Endothelial cell of umbilical vein (primary cell): ENCODE measurements around the gene PKD1L1. TPM values are rescaled to one million over a fixed set of nuclear protein-coding genes. Genes with fewer than 3 reads are reported as not detected.

Experiments used
- BruUV-seq: library from RNA; stranded (reverse); fragments of 400-500 nt; replicated peaks from 2 replicates; lab custom pipeline; 2021; lab: Mats Ljungman, UMichigan
- CTCF ChIA-PET: fragments of 300-600, 350-600 bp; sonication (Branson Sonifier 250); formaldehyde crosslinking; loops from one replicate; lab custom pipeline; 2021; ENCODE audit warnings: antibody characterized with exemption, inconsistent platforms; lab: Charles Lee
- POLR2A ChIA-PET: fragments of 300-600, 350-600 bp; sonication (Branson Sonifier 250); formaldehyde crosslinking; loops from one replicate; lab custom pipeline; 2021; ENCODE audit warnings: antibody characterized with exemption, inconsistent platforms; lab: Charles Lee
- DNase-seq: peaks from one replicate; pipeline ENCODE4 v3.0.0-alpha.2; 2011; ENCODE audit warnings: low read depth, low spot score
- FAIRE-seq: peaks from 2 replicates; lab custom pipeline; 2011; peaks lifted over from hg19 to GRCh38; lab: Jason Lieb, UNC
- H2AFZ ChIP-seq: 2 replicates; pipeline ENCODE4 v1.6.0; 2012; ENCODE audit warnings: low read depth, low read length, control low read depth, inconsistent platforms
- H3K27ac ChIP-seq: 2 replicates; pipeline ENCODE4 v1.5.1; 2011; ENCODE audit warnings: low read depth, mild to moderate bottlenecking, control low read depth, low read length, moderate library complexity; ENCODE audit not compliant: insufficient read depth
- H3K27me3 ChIP-seq, 2 experiments: 2 replicates each; pipeline versions ENCODE4 v1.6.0 to v1.6.1; 2011; ENCODE audit warnings: low read length in 2 of 2, mixed read lengths in 1 of 2; ENCODE audit not compliant: control insufficient read depth in 2 of 2, insufficient read depth in 2 of 2
- H3K36me3 ChIP-seq, 2 experiments: 2 replicates in 1 of 2; 3 replicates in 1 of 2; pipeline ENCODE4 v1.5.1; 2011; ENCODE audit warnings: low read length in 2 of 2, mild to moderate bottlenecking in 1 of 2, moderate library complexity in 1 of 2; ENCODE audit not compliant: control insufficient read depth in 2 of 2, insufficient read depth in 2 of 2; ENCODE audit errors: extremely low read depth in 1 of 2
- H3K4me1 ChIP-seq: 3 replicates; pipeline ENCODE4 v1.5.1; 2011; ENCODE audit warnings: mild to moderate bottlenecking, low read length; ENCODE audit not compliant: control insufficient read depth, insufficient read depth; ENCODE audit errors: extremely low read depth
- H3K4me2 ChIP-seq: 2 replicates; pipeline ENCODE4 v1.6.1; 2011; ENCODE audit warnings: low read length, control low read depth, mixed read lengths; ENCODE audit not compliant: insufficient read depth
- H3K4me3 ChIP-seq, 3 experiments: fragments of 200-600 bp in 1 of 3; sonication (generic), shearing (Covaris generic) in 1 of 3; replicated peaks in 1 of 3; 2 replicates each; pipeline ENCODE4 v1.5.1; 2011 to 2016; ENCODE audit warnings: control low read depth in 3 of 3, low read length in 3 of 3, mild to moderate bottlenecking in 2 of 3, inconsistent platforms in 1 of 3, low read depth in 1 of 3, moderate library complexity in 1 of 3; ENCODE audit not compliant: insufficient read depth in 1 of 3
- H3K79me2 ChIP-seq: 2 replicates; pipeline ENCODE4 v1.6.0; 2012; ENCODE audit warnings: low read length, inconsistent platforms; ENCODE audit not compliant: control insufficient read depth, insufficient read depth
- H3K9ac ChIP-seq: replicated peaks from 2 replicates; pipeline ENCODE3; 2011; ENCODE audit warnings: low read length, control low read depth; ENCODE audit not compliant: insufficient read depth; ENCODE audit errors: extremely low read depth
- H3K9me1 ChIP-seq: replicated peaks from 3 replicates; pipeline ENCODE4 v1.6.0; 2011; ENCODE audit warnings: mild to moderate bottlenecking, low read length; ENCODE audit not compliant: control insufficient read depth, insufficient read depth; ENCODE audit errors: extremely low read depth
- H3K9me3 ChIP-seq: replicated peaks from 2 replicates; pipeline ENCODE4 v1.5.1; 2012; ENCODE audit warnings: low read length, inconsistent platforms; ENCODE audit not compliant: control insufficient read depth, insufficient read depth
- H4K20me1 ChIP-seq: replicated peaks from 2 replicates; pipeline ENCODE3; 2011; ENCODE audit warnings: mild to moderate bottlenecking, low read length; ENCODE audit not compliant: control insufficient read depth, insufficient read depth; ENCODE audit errors: extremely low read depth
- EZH2 ChIP-seq: IDR thresholded peaks from 2 replicates; pipeline ENCODE4 v1.6.1; 2012; ENCODE audit warnings: borderline replicate concordance, low read depth, mild to moderate bottlenecking, moderate library complexity, low read length, inconsistent platforms; ENCODE audit not compliant: severe bottlenecking
- FOS ChIP-seq: IDR thresholded peaks from 2 replicates; pipeline ENCODE4 v1.6.1; 2011; ENCODE audit warnings: mild to moderate bottlenecking, low read length, moderate library complexity, borderline replicate concordance; ENCODE audit not compliant: insufficient read depth
- GATA2 ChIP-seq: IDR thresholded peaks from 2 replicates; pipeline ENCODE4 v1.7.0; 2011; ENCODE audit warnings: low read depth, mild to moderate bottlenecking, moderate library complexity, mixed read lengths, low read length; ENCODE audit not compliant: insufficient read length, insufficient read depth
- JUN ChIP-seq: IDR thresholded peaks from 2 replicates; pipeline ENCODE4 v1.6.1; 2011; ENCODE audit warnings: borderline replicate concordance, low read depth; ENCODE audit not compliant: insufficient read length, insufficient read depth
- MYC ChIP-seq: IDR thresholded peaks from one replicate; pipeline ENCODE4 v1.6.1; 2011; ENCODE audit warnings: mild to moderate bottlenecking, low read depth, low read length
- POLR2A ChIP-seq: IDR thresholded peaks from 2 replicates; pipeline ENCODE4 v1.6.1; 2012; ENCODE audit warnings: low read depth, mild to moderate bottlenecking, control low read depth, low read length
- POLR2AphosphoS5 ChIP-seq: IDR thresholded peaks from 2 replicates; pipeline ENCODE4 v1.6.1; 2012; ENCODE audit warnings: low read depth, mild to moderate bottlenecking, control low read depth, low read length, moderate library complexity; ENCODE audit not compliant: insufficient read depth
- dilution Hi-C: fragments of 300-500 bp; cut with MboI; formaldehyde crosslinking; loops from one replicate; pipeline ENCODE4 v1.15.0; 2019; ENCODE audit warnings: low sequenced_read_pairs; ENCODE audit not compliant: extremely low pct_ligation_motif_present
- intact Hi-C: fragments of 100-400 bp; cut with micrococcal nuclease; formaldehyde crosslinking; loops from one replicate; pipeline ENCODE4 v1.10.0; 2022
- polyA plus RNA-seq, 4 experiments: library from polyadenylated mRNA; depleted of rRNA in 3 of 4; stranded (reverse) in 3 of 4; unstranded in 1 of 4; fragments of >200 nt; gene quantifications; 2 replicates each; pipeline versions ENCODE4 v1.2.1 to v1.2.3, GENCODE V29; 2011 to 2012; ENCODE audit warnings: missing spikeins in 1 of 4
- total RNA-seq: library from RNA; stranded (reverse); gene quantifications from 2 replicates; pipeline ENCODE4 v1.2.3, GENCODE V29; 2021
- TF ChIP-seq, protein P1 (sequence below), 2 donors: IDR thresholded peaks; 1 replicate in 1 of 2; 2 replicates in 1 of 2; pipeline ENCODE4 v1.5.1; 2011; ENCODE audit warnings: low read length in 2 of 2, mild to moderate bottlenecking in 2 of 2, moderate library complexity in 2 of 2, control low read depth in 1 of 2, inconsistent platforms in 1 of 2, low read depth in 1 of 2; ENCODE audit not compliant: insufficient read depth in 1 of 2; ENCODE audit errors: extremely low read depth in 1 of 2
- TF ChIP-seq, protein P2 (sequence below): IDR thresholded peaks from 2 replicates; pipeline ENCODE4 v1.6.1; 2011; ENCODE audit not compliant: insufficient read depth, insufficient read length

The PKD1L1 gene
- total and polyA plus RNA-seq, 2 donors (not counting 3 experiments of a cell fraction or from before 2014, with no cell fraction given), result 4.1 to 5.9 TPM

DNA sequence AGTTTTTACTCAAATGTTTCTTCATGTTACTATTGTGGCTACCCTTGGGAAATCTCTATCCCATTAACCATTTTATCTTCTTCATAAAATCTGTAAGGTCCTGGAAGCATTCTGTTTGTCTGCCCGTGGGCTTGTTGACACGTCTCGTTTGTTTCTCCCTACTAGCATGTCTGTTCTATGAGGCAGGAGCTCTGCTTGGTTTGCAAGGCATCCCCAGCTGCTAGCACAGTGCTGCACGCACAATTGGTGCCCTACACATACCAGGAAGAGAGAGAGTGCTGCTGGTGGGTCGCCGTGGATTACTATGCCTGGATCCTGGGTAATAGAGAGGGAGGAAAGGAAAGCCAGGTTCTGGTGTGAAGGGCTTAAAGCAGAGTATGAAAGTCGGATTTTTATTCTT is 200.2 kb downstream of the PKD1L1 start:
- H3K36me3 ChIP-seq, result no peaks in the 10 kb centered on the region
- no peak overlapping the region for H3K4me2 ChIP-seq
- peaks cover 7% of the 10 kb centered on the region for H3K4me1 ChIP-seq
- H3K79me2 ChIP-seq, result no peaks in the 10 kb centered on the region
- no TSS peak for BruUV-seq
- H4K20me1 ChIP-seq, result no peaks in the 10 kb centered on the region
- H3K27me3 ChIP-seq, result no peaks in the 10 kb centered on the region
- H3K27ac ChIP-seq, result no peak overlapping the region
- no peaks in the 10 kb centered on the region for H3K9me1 ChIP-seq
- dilution Hi-C loops (no loop called here), intact Hi-C loops (no loop called here)
- DNase-seq (no peak), FAIRE-seq (no peak)
- H3K9ac ChIP-seq, result no peak overlapping the region
- ChIA-PET CTCF (interaction anchor here (0.7 kb wide), 1 partner anchor 67 kb away, joined by 3 read pairs; no protein-coding TSS in a partner anchor), POLR2A (no interaction called here)
- no peak for TF ChIP-seq EZH2
- no peak for TF ChIP-seq MYC
- no peak for TF ChIP-seq GATA2
- TF ChIP-seq FOS, result no peak
- no peak for TF ChIP-seq POLR2AphosphoS5
- TF ChIP-seq POLR2A, result no peak
- TF ChIP-seq, protein P1, sequence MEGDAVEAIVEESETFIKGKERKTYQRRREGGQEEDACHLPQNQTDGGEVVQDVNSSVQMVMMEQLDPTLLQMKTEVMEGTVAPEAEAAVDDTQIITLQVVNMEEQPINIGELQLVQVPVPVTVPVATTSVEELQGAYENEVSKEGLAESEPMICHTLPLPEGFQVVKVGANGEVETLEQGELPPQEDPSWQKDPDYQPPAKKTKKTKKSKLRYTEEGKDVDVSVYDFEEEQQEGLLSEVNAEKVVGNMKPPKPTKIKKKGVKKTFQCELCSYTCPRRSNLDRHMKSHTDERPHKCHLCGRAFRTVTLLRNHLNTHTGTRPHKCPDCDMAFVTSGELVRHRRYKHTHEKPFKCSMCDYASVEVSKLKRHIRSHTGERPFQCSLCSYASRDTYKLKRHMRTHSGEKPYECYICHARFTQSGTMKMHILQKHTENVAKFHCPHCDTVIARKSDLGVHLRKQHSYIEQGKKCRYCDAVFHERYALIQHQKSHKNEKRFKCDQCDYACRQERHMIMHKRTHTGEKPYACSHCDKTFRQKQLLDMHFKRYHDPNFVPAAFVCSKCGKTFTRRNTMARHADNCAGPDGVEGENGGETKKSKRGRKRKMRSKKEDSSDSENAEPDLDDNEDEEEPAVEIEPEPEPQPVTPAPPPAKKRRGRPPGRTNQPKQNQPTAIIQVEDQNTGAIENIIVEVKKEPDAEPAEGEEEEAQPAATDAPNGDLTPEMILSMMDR (IDR thresholded peaks at IDR 0.05; ENCODE audit: extremely low read depth in 1 of 2, insufficient read depth in 1 of 2, low read depth in 1 of 2, low read length in 2 of 2), result no peak
- TF ChIP-seq, protein P2, sequence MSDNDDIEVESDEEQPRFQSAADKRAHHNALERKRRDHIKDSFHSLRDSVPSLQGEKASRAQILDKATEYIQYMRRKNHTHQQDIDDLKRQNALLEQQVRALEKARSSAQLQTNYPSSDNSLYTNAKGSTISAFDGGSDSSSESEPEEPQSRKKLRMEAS, result no peak
- no peak for TF ChIP-seq JUN
- H2AFZ ChIP-seq, result no peak overlapping the region
- H3K9me3 ChIP-seq, result no peaks in the 10 kb centered on the region
- no peak overlapping the region for H3K4me3 ChIP-seq
